Stimulated activated CD4-positive, alpha-beta T cell treated with anti-CD3 and anti-CD28 coated beads, TNF-alpha, amount 100 ng/mL, for 48 hours (primary cell): ENCODE measurements around the gene NSUN4.
"Not testable (repeated sequence)": the region's sequence is repeated elsewhere in the genome, so short reads cannot be mapped to it uniquely, and the experiment has no call there.

Experiments
- DNase-seq, 3 donors: peaks; one replicate each; pipeline ENCODE4 v3.0.0-alpha.2; 2020; ENCODE audit warnings: low read depth in 3 of 3

NSUN4 gene

DNA sequence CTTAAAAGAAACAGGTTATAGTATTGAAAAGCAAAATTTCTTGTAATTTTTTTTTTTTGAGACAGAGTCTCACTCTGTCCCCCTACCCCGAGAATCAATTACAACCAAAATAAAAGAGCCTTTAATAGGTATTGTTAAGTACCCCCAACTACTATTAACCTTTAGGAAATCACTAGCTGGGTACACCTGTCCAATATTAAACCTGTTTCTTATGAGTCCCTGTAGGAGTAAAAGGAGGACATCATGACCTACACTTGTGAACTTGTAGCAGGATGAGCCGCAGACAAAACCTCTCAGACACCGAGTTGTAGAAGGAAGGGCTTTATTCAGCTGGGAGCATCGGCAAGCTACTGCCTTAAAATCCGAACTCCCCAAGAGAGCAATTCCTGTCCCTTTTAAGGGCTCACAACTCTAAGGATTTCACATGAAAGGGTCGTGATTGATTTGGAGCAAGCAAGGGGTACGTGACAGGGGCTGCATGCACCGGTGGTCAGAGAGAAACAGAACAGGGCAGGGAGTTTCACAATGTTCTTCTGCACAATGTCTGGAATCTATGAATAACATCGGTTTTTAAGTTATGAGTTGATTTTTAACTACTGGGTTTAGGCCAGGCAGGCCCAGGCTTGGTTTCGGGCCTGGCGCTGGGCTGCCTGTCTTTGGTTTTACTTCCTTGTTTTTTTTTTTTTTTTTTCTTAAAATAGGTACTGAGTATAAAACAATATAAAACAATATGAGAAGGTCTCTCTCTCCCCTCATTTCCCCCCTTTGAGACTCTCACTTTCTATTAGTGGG, 15.1 kb upstream of the NSUN4 start:
- DNase-seq, result not testable (repeated sequence)

DNA sequence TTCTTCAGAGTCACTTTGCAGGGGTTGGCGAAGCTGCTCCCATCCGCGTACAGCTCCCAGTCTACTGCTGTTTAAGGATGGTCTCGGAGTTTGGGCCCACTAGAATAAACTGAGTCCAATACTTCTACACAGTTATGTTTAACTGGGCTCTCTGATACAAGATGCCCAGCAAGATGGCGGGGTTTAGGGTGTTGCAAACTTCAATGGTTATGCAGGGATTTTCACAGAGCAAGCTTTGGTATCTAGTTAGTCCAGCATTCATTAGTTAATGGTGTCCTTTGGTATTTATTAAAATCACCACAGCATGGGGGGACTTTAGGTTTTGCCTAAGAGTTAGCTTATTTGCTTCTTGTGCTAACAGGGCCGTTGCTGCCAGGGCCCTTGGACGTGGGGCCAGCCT, 12.4 kb upstream of the NSUN4 start:
- DNase-seq, result not testable (repeated sequence)

DNA sequence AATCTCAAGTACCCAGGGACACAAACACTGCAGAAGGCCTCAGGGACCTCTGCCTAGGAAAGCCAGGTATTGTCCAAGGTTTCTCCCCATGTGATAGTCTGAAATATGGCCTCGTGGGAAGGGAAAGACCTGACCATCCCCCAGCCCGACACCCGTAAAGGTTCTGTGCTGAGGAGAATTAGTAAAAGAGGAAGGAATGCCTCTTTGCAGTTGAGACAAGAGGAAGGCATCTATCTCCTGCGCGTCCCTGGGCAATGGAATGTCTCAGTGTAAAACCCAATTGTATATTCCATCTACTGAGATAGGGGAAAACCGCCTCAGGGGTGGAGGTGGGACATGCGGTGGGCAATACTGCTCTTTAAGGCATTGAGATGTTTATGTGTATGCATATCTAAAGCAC, 10.8 kb upstream of the NSUN4 start:
- DNase-seq, result not testable (repeated sequence)

DNA sequence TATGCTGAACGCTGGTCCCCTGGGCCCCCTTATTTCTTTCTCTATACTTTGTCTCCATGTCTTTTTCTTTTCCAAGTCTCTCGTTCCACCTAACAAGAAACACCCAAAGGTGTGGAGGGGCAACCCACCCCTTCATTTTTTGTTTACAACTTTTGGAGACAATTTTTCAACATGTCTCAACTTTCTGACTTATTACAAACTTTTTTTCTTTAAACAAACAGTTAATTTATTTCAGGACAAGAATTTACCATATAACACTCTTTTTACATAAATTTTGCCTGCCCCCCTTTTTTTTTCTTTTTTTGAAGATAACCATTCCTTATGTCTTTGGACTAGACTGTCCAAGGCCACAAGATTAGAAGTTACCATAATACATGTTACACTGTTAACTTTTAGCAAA, 10.2 kb upstream of the NSUN4 start:
- DNase-seq, result not testable (repeated sequence)

DNA sequence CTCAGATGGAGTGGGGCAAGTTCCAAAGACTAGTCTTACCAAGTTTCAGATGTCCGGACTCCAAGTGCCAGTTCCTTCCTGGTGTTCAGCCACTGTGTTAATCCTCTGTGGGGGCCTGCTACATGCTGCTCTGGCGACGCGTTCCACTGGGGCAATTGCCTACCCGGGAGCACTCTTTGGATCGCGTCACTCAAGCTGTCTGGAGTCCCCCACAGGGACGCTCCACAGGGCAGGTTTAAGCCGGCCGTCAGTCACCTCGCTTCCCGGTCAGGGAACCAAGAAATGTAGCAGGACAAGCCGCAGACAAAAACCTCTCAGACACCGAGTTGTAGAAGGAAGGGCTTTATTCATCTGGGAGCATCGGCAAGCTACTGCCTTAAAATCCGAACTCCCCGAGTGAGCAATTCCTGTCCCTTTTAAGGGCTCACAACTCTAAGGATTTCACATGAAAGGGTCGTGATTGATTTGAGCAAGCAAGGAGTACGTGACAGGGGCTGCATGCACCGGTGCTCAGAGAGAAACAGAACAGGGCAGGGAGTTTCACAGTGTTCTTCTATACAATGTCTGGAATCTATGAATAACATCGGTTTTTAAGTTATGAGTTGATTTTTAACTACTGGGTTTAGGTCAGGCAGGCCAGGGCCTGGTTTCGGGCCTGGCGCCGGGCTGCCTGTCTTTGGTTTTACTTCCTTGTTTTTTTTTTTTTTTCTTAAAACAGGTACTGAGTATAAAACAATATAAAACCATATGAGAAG, 8.6 kb upstream of the NSUN4 start:
- DNase-seq, result not testable (repeated sequence)

DNA sequence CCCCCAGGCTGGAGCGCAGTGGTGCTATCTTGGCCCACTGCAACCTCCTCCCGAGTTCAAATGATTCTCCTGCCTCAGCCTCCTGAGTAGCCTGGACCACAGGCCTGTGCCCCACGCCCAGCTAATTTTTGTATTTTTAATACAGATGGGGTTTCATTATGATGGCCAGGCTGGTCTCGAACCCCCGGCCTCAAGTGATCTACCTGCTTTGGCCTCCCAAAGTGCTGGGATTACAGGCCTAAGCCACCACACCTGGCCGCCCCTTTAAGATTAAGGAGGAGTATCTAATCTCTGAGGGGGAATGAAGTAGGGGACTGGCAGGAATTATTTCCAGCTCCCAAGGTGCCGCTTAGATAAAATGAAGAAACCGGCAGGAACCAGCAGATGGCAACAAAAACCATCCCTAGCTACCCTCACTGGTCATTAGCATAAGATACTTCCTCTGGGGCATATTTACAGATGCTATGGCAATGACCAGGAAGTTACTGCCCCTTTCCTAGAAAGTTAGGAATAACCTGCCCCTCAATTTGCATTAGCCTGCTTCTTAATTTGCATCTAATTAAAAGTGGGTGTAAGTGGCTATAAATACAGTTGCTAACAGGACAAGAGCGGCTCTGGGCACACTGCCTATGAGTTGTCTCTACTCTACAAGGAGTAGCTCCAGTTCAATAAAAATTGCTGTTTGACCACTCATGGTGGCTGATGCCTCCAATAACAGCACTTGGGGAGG, 7.1 kb upstream of the NSUN4 start:
- no peak for DNase-seq

DNA sequence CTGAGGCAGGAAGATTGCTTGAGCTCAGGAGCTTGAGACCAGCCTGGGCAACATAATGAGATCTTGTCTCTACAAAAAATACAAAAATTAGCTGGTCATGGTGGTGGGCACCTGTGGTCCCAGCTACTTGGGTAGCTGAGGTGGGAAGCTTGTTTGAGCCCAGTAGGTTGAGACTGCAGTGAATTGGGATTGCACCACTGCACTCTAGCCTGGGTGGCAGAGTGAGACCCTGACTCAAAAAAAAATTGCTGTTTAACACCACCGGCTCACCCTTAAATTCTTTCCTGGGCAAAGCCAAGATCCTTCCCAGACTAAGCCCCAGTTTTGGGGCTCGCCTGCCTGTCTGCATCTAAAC, 6.6 kb upstream of the NSUN4 start:
- no peak for DNase-seq

DNA sequence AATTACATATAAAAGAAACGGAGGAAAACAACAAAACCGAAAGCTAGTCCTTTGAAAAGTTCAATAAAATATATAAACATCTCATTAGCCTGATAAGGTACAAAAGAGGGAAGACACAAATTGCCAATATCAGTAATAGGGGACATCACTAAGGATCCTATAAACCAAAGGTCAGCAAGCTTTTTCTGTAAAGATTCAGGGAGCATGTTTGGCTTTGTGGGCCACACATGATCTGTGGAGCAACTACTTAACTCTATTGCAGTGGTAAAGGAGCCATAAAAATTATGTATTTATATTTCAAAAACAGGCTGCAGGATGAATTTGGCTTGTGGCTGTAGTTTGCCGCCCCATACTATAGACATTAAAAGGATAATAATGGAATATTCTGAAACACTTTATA, 5.5 kb upstream of the NSUN4 start:
- DNase-seq, result no peak

DNA sequence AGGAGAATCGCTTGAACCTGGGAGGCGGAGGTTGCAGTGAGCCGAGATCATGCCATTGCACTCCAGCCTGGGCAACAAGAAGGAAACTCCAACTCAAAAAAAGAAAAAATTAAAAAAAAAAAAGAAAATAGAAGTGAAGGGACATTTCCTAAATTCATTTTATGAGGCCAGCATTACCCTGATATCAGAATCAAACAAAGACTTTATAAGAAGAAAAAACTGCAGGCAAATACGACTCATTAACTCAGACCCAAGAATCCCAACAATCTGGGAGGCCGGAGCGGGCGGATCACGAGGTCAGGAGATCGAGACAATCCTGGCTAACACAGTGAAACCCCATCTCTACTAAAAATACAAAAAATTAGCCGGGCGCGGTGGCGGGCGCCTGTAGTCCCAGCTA, 3.2 kb upstream of the NSUN4 start:
- DNase-seq, result not testable (repeated sequence)

DNA sequence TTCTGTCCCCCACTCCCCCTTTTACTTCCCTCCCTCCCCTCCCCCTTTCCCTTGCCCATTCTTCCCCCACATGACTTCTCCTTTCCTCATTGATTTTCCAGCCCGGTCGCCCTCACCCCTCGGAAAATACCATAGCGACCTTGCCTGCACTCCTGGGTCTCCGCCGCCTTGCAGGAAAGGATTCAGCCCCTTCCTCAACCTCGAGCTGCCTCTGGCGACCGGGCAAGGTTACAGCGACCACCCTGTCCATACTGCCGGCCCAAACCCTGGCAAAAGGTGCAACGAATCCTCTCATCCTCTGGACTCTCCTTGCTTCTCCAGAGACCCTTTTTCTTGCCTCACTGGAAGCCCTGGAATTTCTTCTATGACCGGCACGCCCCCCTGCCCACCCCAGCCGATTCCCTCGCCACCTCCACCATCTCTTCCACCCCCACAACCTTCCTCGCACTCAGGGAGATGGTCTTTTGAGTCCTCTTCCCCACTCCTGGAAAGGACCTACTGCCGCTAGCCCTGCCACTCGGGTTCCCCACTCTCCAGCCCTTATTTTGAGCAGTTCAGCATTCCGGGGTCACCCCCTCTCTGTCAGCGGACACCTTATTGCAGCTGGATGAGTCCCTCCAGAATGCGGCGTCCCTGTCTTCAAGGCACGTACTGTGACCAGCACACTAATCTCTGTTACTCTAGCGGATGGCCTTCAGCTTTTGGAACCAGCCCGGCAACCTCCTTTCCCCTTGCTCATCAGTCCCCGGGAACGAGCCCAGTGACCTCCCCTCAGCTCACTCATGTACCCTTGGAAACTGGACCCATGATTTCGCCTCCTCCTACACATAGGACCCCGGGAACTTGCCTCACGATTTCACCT, 846 bp downstream of the NSUN4 start:
- DNase-seq, result no peak

DNA sequence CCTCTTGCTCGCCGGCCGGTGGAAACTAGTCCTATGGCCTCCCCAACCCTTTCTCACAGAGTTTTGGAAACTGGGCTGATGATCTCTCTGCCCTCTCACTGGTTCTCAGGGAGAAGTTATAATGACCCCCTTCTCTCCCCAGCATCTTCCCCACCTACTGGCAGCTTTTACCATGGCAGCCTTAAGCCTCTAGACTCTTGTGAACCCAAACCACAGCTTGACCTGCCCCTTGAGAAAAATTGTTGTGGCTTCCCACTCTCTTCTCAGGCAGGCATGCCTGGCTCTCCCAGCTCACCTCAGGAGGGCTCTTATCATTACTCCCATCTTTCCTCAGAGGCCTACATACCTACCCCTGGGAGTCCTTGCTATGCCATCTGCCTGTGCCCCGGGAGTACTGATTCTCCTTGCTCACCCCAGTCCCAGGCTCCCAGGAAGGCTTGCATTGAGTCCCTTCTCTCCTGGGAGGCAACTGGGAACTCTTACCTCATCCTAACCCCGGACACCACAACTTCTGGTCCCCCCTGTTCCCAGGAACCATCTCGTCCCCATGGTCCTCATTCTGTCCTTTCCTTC, 1.6 kb downstream of the NSUN4 start:
- DNase-seq, result no peak

DNA sequence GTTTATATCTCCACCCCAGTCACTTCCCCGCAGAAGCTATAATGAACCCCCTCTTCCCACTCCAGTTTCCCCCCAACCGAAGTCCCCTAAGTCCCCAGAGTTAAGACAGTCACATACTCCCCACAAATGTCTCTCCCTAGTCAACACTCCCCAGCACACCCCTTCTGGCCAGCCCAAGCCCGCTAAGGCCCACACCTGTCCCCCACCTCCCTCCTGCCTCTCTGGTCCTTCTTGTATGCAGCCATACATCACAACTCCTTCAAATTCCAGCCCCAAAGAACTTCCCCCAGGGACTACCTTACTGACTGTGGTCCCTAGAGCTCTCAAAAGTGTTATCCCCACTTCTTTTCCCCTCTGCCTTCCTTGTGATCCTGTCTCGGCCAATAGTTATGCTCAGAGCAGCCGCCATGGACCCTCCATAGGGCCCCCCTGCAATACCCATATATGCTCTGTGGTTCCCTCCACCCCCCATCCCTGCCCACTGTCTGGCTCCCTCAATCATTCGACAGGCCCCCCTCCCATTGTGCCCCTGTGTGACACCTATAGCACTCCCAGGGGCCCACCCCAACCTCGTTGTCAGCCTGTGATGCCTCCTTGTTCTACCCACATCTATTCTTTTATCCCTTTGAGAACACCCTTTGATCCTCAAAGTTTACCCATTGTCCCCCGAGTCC, 2.2 kb downstream of the NSUN4 start:
- DNase-seq, result no peak

DNA sequence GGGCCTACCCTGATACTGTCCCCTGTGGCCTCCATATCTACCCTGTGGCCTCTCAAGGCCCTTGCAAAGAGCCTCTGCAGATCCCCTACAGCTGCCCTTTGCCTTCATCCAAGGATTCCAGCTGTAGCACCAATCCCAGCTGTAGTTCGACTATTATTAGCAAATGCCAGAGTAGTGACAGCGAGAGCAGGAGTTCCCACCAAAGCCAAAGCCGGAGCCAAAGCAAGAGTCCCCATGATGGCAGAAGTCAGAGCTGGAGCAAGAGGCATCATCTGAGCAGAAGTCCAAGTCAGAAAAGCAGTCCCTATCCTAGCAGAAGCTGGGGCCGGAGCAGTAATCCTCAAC, 2.7 kb downstream of the NSUN4 start:
- no peak for DNase-seq

DNA sequence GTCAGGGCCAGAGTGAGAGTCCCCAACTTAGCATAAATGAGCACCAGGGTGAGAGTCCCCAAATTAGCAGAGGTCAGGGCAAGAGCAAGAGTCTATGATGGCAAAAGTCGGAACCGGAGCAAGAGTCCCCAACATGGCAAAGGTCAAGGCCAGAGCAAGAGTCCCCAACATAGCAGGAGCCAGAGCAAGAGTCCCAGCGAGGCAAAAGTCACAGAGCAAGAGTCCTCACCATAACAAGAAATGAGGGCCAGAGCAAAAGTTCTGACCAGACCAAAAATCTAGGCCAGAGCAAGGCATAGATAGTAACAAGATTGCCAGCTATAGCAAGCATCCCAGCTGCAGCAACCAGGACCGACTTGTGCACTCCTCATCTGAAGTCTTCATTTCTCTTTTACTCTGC, 3.1 kb downstream of the NSUN4 start:
- no peak for DNase-seq

DNA sequence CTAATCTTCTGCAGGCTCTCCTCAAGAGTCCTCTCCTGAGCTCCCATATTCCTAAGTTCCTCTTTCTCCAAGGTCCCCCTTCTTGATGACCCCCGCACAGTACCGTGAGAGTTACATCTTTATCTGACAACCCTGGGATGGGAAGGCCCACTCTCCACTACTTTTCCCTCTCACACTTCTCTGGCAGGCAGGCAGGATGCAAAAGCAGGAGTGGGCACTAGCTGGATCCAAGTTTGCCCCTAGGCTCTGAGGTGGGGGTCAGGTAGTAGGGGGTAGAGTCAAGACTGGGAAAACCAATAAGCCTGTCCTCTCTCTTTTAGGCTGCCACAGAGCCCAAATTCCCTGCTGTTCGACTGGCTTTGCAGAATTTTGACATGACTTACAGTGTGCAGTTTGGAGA, 3.9 kb downstream of the NSUN4 start:
- no peak for DNase-seq

DNA sequence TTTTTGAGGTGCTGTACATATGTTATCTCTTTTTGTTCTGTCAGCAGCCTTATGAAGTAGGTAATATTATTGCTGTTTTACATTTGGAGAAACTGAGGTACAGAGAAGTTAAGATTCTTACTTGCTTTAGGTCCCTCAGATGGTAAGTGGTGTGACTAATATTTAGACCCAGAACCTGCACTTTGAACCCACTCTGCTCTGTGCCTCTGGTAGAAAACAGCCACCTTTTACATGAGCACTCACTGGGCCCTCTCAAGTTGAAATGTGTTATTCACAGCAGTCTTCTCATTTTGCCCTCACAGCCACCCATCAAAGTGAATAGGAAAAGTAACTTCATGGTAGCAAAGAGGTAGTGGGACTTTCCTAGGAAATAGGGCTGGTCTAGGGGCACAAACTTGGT, 4.7 kb downstream of the NSUN4 start:
- no peak for DNase-seq

DNA sequence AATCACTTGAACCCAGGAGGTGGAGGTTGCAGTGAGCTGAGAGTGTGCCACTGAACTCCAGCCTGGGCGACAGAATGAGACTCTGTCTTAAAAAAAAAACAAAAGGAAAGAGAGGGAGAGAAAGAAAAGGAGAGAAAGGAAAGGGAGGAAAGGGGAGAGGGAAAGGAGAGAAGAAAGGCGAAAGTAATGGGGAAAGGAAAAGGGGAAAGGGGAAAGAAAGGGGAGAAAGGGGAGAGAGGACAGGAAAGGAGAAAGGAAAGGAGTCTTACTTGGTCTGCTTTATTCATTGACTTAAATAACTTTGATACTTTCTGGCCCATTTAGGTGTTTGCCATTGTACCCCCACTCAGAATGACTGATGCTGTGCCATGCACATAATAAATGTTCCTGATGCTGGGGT, 11.8 kb downstream of the NSUN4 start:
- no peak for DNase-seq

DNA sequence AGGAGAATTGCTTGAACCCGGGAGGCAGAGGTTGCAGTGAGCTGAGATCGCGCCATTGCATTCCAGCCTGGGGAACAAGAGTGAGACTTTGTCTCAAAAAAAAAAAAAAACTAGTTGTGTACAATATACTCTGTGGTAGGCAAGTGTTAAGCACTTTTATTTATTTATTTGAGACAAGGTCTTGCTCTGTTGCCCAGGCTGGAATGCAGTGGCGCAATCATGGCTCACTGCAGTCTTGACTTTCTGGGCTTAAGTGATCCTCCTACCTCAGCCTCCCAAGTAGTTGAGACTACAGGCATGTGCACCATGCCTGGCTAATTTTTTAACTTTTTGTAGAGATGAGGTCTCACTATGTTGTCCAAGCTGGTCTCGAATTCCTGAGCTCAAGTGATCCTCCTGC, 15.3 kb downstream of the NSUN4 start:
- not testable (repeated sequence) for DNase-seq

DNA sequence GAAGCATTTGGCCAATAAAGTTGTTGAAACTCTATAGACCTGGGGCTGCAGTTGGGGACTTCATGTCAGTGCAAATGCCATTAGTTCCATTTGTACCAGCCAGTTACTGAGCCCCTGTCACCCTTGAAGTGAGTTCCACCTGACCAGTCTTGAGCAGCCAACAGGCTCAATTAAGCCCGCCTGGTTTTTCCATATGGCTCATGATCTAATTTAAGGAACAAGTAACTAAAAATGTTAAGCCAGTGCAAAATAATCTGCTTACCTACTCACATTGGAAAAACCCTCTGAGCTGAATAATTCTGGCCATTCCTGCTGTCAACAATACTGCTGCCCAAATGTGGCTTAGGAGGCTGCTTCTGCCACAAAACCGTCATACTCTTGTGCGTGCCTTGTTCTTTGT, 21.6 kb downstream of the NSUN4 start:
- no peak for DNase-seq

DNA sequence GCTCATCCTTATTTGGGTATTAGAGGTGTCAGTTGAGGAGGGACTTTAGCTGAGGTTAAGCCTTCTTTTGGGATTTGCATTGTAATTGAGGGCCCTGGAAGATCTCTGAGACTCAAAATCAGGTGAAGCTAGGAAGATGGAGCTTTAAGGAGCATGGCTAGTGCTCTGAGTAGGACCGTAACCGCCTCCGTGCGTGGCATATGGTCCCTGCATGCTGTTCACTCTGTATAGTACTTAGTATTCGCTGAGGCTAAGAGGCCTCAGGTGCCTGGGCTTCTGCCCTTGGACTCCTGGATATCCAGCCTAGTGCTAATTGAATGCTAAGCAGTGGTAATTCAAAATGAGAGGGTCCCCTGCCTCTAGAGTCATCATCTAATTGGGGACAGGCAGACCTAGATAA, 22.5 kb downstream of the NSUN4 start:
- DNase-seq, result no peak

DNA sequence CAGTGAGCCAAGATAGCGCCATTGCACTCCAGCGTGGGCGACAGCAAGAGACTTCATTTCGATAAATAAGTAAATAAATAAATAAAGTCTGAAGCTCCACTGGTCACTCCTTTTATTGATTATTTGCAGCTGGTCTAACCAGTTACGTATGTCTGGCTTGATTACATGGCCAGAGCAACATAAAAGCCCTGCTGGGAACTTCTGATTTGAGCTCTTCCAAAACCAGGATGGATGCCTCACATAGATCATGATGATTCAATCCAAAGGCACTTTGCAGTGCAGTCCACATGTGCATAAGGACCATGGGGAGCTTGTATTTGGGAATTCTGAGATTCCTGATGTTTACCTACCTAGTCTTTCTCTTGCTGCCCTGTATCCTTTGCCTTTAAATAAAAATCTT, 24.0 kb downstream of the NSUN4 start:
- DNase-seq, result no peak
